ENCODE results near the gene DCUN1D2. TPM values are rescaled to one million over a fixed set of nuclear protein-coding genes. Genes with fewer than 3 reads are reported as not detected.
"Not testable (repeated sequence)": the region's sequence is repeated elsewhere in the genome, so short reads cannot be mapped to it uniquely, and the experiment has no call there.

The DCUN1D2 gene
- total RNA-seq, 1 donor from 2014 or later: 12.9 TPM

DNA sequence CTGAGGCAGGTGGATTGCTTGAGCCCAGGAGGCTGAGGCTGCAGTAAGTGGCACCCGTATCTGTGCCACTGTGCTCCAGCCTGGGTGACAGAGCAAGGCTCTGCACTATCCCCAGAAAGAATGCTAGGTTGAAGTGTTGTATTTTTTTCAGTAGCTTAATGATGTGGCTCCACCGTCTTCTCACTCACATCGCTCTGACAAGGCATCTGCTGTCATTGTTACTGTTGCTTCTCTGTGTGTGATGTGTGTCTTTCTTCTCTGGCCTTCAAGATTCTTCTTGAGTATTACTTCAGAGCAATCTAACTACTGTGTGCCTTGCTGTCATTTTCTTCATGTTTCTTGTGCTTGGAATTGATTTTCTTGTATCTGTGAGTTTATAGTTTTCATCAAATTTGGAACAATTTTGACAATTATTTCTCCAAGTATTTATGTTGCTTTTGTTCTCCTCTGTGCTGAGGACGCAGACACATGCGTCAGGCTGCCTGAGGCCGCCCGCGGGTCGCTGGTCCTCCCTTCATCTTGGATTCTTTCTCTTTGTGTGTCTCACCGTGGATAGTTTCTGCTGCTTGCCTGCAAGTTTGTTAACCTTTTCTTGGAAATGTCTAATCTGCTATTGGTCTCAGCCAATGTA lies 48.0 kb downstream of the DCUN1D2 start:
- Histone ChIP-seq H3K27me3 (ENCODE audit: control insufficient read depth, insufficient read depth, low read length) (no peaks in the 10 kb centered on the region), H3K36me3 (ENCODE audit: control insufficient read depth, insufficient read depth, low read length) (no peaks in the 10 kb centered on the region), H3K4me3 (ENCODE audit: low read depth, low read length) (no peak overlapping the region)
- TF ChIP-seq, protein P1, sequence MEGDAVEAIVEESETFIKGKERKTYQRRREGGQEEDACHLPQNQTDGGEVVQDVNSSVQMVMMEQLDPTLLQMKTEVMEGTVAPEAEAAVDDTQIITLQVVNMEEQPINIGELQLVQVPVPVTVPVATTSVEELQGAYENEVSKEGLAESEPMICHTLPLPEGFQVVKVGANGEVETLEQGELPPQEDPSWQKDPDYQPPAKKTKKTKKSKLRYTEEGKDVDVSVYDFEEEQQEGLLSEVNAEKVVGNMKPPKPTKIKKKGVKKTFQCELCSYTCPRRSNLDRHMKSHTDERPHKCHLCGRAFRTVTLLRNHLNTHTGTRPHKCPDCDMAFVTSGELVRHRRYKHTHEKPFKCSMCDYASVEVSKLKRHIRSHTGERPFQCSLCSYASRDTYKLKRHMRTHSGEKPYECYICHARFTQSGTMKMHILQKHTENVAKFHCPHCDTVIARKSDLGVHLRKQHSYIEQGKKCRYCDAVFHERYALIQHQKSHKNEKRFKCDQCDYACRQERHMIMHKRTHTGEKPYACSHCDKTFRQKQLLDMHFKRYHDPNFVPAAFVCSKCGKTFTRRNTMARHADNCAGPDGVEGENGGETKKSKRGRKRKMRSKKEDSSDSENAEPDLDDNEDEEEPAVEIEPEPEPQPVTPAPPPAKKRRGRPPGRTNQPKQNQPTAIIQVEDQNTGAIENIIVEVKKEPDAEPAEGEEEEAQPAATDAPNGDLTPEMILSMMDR (IDR thresholded peaks at IDR 0.05; ENCODE audit: insufficient read depth, low read length, poor library complexity, severe bottlenecking): no peak
- no peak for DNase-seq (ENCODE audit: low read depth)

DNA sequence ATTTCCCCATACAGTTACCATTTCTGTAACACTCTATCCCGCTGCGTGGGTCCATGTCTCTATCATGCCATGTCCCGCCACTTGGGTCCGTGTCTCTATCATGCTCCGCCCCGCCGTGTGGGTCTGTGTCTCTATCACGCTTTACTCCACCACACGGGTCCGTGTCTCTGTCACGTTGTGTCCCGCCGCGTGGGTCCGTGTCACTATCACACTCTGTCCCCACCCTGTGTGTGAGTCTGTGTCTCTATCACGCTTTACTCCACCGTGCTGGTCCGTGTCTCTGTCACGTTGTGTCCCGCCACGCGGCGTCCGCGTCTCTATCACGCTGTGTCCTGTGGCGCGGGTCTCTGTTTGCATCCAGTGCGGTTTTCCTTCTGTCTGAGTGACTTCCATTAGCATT lies 48.9 kb downstream of the DCUN1D2 start:
- no peak overlapping the region for H3K4me3 ChIP-seq (ENCODE audit: low read depth, low read length)
- no peaks in the 10 kb centered on the region for H3K27me3 ChIP-seq (ENCODE audit: control insufficient read depth, insufficient read depth, low read length)
- DNase-seq (ENCODE audit: low read depth): no peak
- no peaks in the 10 kb centered on the region for H3K36me3 ChIP-seq (ENCODE audit: control insufficient read depth, insufficient read depth, low read length)
- TF ChIP-seq, protein P1 (IDR thresholded peaks at IDR 0.05; ENCODE audit: insufficient read depth, low read length, poor library complexity, severe bottlenecking): no peak

DNA sequence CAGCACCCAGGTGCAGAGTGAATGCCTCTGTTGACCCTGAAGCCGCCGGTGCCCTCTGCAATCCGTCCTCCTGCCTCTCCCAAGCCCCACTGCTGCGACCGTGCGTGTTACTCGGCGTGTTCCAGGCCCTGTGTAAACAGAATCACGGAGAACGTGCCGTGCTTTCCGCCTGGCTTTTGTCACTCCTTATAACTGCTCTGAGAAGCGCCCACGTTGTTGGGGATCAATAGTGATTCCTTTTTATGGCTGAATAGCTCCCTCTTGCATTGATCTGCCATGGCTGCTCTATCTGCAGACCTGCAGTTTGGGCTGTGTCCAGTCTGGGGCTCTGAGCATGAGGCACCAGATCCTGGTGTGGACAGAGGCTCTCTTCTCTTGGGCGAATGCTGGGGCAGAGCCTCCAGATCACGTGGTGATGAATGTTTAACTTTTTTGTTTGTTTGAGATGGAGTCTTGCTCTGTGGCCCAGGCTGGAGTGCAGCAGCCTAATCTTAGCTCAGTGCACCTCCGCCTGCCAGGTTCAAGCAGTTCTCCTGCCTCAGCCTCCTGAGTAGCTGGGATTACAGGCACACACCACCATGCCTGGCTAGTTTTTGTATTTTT lies 53.0 kb downstream of the DCUN1D2 start:
- Histone ChIP-seq H3K36me3 (ENCODE audit: control insufficient read depth, insufficient read depth, low read length) (no peaks in the 10 kb centered on the region), H3K27me3 (ENCODE audit: control insufficient read depth, insufficient read depth, low read length) (no peaks in the 10 kb centered on the region), H3K4me3 (ENCODE audit: low read depth, low read length) (no peak overlapping the region)
- TF ChIP-seq, protein P1 (IDR thresholded peaks at IDR 0.05; ENCODE audit: insufficient read depth, low read length, poor library complexity, severe bottlenecking): no peak
- DNase-seq (ENCODE audit: low read depth): no peak

DNA sequence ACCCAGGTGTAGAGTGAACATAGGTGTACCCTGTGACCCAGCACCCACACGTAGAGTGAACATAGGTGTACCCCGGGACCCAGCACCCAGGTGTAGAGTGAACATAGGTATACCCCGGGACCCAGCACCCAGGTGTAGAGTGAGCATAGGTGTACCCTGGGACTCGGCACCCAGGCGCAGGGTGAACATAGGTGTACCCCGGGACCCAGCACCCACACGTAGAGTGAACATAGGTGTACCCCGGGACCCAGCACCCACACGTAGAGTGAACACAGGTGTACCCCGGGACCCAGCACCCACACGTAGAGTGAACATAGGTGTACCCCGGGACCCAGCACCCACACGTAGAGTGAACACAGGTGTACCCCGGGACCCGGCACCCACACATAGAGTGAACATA lies 53.6 kb downstream of the DCUN1D2 start:
- not testable (repeated sequence) for DNase-seq (ENCODE audit: low read depth); H3K27me3 ChIP-seq (ENCODE audit: control insufficient read depth, insufficient read depth, low read length); H3K4me3 ChIP-seq (ENCODE audit: low read depth, low read length); H3K36me3 ChIP-seq (ENCODE audit: control insufficient read depth, insufficient read depth, low read length)

DNA sequence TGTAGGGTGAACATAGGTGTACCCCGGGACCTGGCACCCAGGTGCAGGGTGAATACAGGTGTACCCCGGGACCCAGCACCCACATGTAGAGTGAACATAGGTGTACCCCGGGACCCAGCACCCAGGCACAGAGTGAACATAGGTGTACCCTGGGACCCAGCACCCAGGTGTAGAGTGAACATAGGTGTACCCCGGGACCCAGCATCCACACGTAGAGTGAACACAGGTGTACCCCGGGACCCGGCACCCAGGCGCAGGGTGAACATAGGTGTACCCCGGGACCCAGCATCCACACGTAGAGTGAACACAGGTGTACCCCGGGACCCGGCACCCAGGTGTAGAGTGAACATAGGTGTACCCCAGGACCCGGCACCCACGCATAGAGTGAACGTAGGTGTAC lies 54.6 kb downstream of the DCUN1D2 start:
- not testable (repeated sequence) for H3K4me3 ChIP-seq (ENCODE audit: low read depth, low read length); DNase-seq (ENCODE audit: low read depth); H3K27me3 ChIP-seq (ENCODE audit: control insufficient read depth, insufficient read depth, low read length)

DNA sequence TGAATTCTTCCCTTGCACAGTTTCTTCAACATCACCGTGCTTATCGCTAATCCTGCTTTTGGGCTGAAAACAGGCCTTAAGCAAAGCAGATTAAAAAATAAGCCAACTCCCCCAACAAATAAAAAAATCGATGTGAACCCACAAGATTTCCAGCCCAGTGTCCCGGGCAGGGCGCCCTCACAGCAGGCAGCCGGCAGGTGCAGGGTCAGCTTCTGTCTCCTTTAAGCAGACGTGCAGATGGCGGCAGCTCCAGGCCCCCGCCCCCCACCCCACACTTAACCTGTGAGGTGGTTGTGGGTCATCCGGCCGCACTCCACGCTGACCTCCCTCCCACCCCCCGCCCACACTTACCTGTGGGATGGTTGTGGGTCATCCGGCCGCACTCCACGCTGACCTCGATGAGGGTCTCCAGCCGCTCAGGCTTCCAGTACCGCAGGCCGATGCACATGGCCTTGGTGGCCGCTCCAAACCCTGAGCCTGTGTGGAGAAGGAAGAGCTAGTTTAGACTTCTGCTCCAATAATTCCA lies 57.1 kb downstream of the DCUN1D2 start:
- TF ChIP-seq, protein P1 (IDR thresholded peaks at IDR 0.05; ENCODE audit: insufficient read depth, low read length, poor library complexity, severe bottlenecking): no peak
- DNase-seq (ENCODE audit: low read depth): no peak
- no peaks in the 10 kb centered on the region for H3K36me3 ChIP-seq (ENCODE audit: control insufficient read depth, insufficient read depth, low read length)
- H3K4me3 ChIP-seq (ENCODE audit: low read depth, low read length): no peak overlapping the region
- no peaks in the 10 kb centered on the region for H3K27me3 ChIP-seq (ENCODE audit: control insufficient read depth, insufficient read depth, low read length)

More for the DNA sequence above, 54.6 kb downstream of the DCUN1D2 start:
- H3K36me3 ChIP-seq (ENCODE audit: control insufficient read depth, insufficient read depth, low read length): not testable (repeated sequence)

Data from kidney epithelial cell (primary cell).